ENCODE data around the gene IRX2.

DNA sequence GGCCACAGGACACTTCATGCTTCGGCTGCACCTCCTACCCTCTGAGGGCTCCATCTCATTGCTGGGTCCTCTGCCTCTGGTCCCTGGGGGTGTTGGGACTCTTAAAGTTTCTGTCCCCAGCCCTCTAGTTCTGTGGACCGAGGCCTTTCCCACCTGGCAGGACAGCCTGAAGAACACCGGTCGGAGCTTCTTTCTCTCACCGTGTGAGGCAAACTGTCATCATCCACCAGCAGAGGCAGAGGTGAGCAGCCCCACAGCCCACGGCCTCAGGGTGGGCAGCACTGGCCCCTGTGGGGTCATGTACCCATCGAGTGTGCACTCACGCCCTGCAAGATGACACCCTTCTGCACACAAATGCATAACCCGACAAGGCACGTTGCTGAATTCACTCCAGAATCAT, 49.9 kb downstream of the IRX2 start:
- TF ChIP-seq, protein P1, sequence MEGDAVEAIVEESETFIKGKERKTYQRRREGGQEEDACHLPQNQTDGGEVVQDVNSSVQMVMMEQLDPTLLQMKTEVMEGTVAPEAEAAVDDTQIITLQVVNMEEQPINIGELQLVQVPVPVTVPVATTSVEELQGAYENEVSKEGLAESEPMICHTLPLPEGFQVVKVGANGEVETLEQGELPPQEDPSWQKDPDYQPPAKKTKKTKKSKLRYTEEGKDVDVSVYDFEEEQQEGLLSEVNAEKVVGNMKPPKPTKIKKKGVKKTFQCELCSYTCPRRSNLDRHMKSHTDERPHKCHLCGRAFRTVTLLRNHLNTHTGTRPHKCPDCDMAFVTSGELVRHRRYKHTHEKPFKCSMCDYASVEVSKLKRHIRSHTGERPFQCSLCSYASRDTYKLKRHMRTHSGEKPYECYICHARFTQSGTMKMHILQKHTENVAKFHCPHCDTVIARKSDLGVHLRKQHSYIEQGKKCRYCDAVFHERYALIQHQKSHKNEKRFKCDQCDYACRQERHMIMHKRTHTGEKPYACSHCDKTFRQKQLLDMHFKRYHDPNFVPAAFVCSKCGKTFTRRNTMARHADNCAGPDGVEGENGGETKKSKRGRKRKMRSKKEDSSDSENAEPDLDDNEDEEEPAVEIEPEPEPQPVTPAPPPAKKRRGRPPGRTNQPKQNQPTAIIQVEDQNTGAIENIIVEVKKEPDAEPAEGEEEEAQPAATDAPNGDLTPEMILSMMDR (IDR thresholded peaks at IDR 0.05), result no peak
- TF ChIP-seq POLR2A (IDR thresholded peaks at IDR 0.05) (no peak), POLR2AphosphoS5 (IDR thresholded peaks at IDR 0.05; ENCODE audit: insufficient read depth in 1 of 2, low read depth in 1 of 2) (no peak)

All from vagina (tissue), 2 donors.